SK-N-SH treated with all-trans-retinoic acid at 6 μM for 48 hours (cell line): ENCODE measurements around the gene UBXN6.

Source experiments
- ATAC-seq: fragments of 200-7000 bp; cut with Tn5 transposase; 3 replicates; pipeline ENCODE4 v1.9.1; 2020; ENCODE audit warnings: mild to moderate bottlenecking, moderate library complexity
- ARNTL ChIP-seq: fragments of 450-650 bp; formaldehyde crosslinking; IDR thresholded peaks from 2 replicates; pipeline ENCODE4 v1.5.0; 2020; ENCODE audit warnings: low read depth, mild to moderate bottlenecking, moderate library complexity, borderline replicate concordance
- CREB5 ChIP-seq: fragments of 250-450 bp; sonication (Bioruptor Pico); IDR thresholded peaks from 2 replicates; pipeline ENCODE4 v1.5.1; 2020; ENCODE audit warnings: low read depth, mild to moderate bottlenecking, moderate library complexity
- CSDC2 ChIP-seq: fragments of 250-450 bp; sonication (Bioruptor Pico); IDR thresholded peaks from 2 replicates; pipeline ENCODE4 v1.5.0; 2020; ENCODE audit warnings: mild to moderate bottlenecking, moderate library complexity
- ESRRG ChIP-seq: fragments of 250-450 bp; sonication (Bioruptor Pico); IDR thresholded peaks from 2 replicates; pipeline ENCODE4 v1.6.1; 2021; ENCODE audit warnings: mild to moderate bottlenecking
- GLIS3 ChIP-seq: fragments of 250-450 bp; sonication (Bioruptor Pico); IDR thresholded peaks from 2 replicates; pipeline ENCODE4 v1.5.0; 2020; ENCODE audit warnings: mild to moderate bottlenecking, moderate library complexity
- ISL1 ChIP-seq: fragments of 250-450 bp; sonication (Bioruptor Pico); IDR thresholded peaks from 2 replicates; pipeline ENCODE4 v2.1.2; 2022; ENCODE audit warnings: mild to moderate bottlenecking, moderate library complexity
- OSR1 ChIP-seq: fragments of 250-450 bp; sonication (Bioruptor Pico); IDR thresholded peaks from 2 replicates; pipeline ENCODE4 v1.8.0; 2022; ENCODE audit warnings: moderate library complexity, mild to moderate bottlenecking, inconsistent platforms
- PATZ1 ChIP-seq: fragments of 250-450 bp; sonication (Bioruptor Pico); IDR thresholded peaks from 2 replicates; pipeline ENCODE4 v1.8.0; 2020; ENCODE audit warnings: mild to moderate bottlenecking, moderate library complexity, borderline replicate concordance
- POU6F1 ChIP-seq: fragments of 250-450 bp; sonication (Bioruptor Pico); IDR thresholded peaks from 2 replicates; pipeline ENCODE4 v1.8.0; 2021; ENCODE audit warnings: low read depth, mild to moderate bottlenecking, moderate library complexity, borderline replicate concordance
- PPARA ChIP-seq: fragments of 250-450 bp; sonication (Bioruptor Pico); IDR thresholded peaks from 2 replicates; pipeline ENCODE4 v1.5.0; 2020; ENCODE audit warnings: mild to moderate bottlenecking, borderline replicate concordance
- RARB ChIP-seq: fragments of 250-450 bp; sonication (Bioruptor Pico); IDR thresholded peaks from 2 replicates; pipeline ENCODE4 v1.8.0; 2021; ENCODE audit warnings: mild to moderate bottlenecking, moderate library complexity
- TOX ChIP-seq: fragments of 250-450 bp; sonication (Bioruptor Pico); IDR thresholded peaks from 2 replicates; pipeline ENCODE4 v1.8.0; 2021; ENCODE audit warnings: mild to moderate bottlenecking, moderate library complexity, borderline replicate concordance
- ZC3H10 ChIP-seq: fragments of 250-450 bp; sonication (Bioruptor Pico); IDR thresholded peaks from 2 replicates; pipeline ENCODE4 v1.5.1; 2021; ENCODE audit warnings: mild to moderate bottlenecking, moderate library complexity
- ZFP3 ChIP-seq: fragments of 250-450 bp; sonication (Bioruptor Pico); IDR thresholded peaks from 2 replicates; pipeline ENCODE4 v1.5.0; 2020; ENCODE audit warnings: mild to moderate bottlenecking, moderate library complexity
- ZNF565 ChIP-seq: fragments of 450-650 bp; formaldehyde crosslinking; conservative IDR thresholded peaks from 2 replicates; pipeline ENCODE4 v1.5.0; 2020; ENCODE audit warnings: low read depth, mild to moderate bottlenecking, moderate library complexity
- ZNF70 ChIP-seq: fragments of 450-650 bp; formaldehyde crosslinking; IDR thresholded peaks from 2 replicates; pipeline ENCODE4 v1.5.0; 2020; ENCODE audit warnings: mild to moderate bottlenecking, moderate library complexity
- ZNF8 ChIP-seq: fragments of 450-650 bp; formaldehyde crosslinking; IDR thresholded peaks from 2 replicates; pipeline ENCODE4 v1.5.0; 2020; ENCODE audit warnings: mild to moderate bottlenecking, moderate library complexity
- TF ChIP-seq, protein P1 (sequence below): fragments of 250-450 bp; sonication (Bioruptor Pico); IDR thresholded peaks from 2 replicates; pipeline ENCODE4 v1.5.0; 2020; ENCODE audit warnings: mild to moderate bottlenecking, moderate library complexity

Gene UBXN6

GRCh38 chr19:4496304-4496703, 38.7 kb upstream of the UBXN6 start:
- TF ChIP-seq ZFP3 (CRISPR knock-in tag): no peak
- TF ChIP-seq GLIS3 (CRISPR knock-in tag): no peak
- no peak for TF ChIP-seq ARNTL
- no peak for TF ChIP-seq ZC3H10 (CRISPR knock-in tag)
- ATAC-seq: no peak

- ATAC-seq: no peak
- TF ChIP-seq ZNF8 (CRISPR knock-in tag) (no peak), CREB5 (CRISPR knock-in tag) (no peak), ZNF565 (CRISPR knock-in tag) (no peak), ESRRG (CRISPR knock-in tag) (no peak), POU6F1 (CRISPR knock-in tag) (no peak), RARB (CRISPR knock-in tag) (no peak)
These were observed 37.9 kb upstream of the UBXN6 start for GRCh38 chr19:4495471-4495870.

DNA sequence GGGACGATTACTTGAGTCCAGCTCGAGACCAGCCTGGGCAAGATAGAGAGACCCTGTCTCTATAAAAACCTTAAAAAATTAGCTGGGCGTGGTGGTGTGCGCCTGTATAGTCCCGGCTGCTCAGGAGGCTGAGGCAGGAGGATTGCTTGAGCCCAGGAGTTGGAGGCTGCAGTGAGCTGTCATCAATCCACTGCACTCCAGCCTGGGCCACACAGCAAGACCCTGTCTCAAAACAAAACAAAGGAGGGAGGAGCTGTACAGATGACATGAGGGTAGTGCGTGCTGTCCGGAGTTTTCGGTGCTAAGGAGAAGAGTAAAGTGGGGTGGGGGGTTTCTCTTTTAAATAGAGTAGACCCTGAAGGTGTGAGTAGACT, 37.1 kb upstream of the UBXN6 start:
- TF ChIP-seq POU6F1 (CRISPR knock-in tag) (no peak), ZFP3 (CRISPR knock-in tag) (no peak), ZNF565 (CRISPR knock-in tag) (no peak), CREB5 (CRISPR knock-in tag) (no peak), CSDC2 (CRISPR knock-in tag) (no peak), ARNTL (no peak), ISL1 (CRISPR knock-in tag) (no peak), GLIS3 (CRISPR knock-in tag) (no peak), OSR1 (CRISPR knock-in tag) (no peak), ZC3H10 (CRISPR knock-in tag) (no peak), ZNF8 (CRISPR knock-in tag) (no peak), RARB (CRISPR knock-in tag) (no peak), TOX (CRISPR knock-in tag) (no peak)
- TF ChIP-seq, protein P1, sequence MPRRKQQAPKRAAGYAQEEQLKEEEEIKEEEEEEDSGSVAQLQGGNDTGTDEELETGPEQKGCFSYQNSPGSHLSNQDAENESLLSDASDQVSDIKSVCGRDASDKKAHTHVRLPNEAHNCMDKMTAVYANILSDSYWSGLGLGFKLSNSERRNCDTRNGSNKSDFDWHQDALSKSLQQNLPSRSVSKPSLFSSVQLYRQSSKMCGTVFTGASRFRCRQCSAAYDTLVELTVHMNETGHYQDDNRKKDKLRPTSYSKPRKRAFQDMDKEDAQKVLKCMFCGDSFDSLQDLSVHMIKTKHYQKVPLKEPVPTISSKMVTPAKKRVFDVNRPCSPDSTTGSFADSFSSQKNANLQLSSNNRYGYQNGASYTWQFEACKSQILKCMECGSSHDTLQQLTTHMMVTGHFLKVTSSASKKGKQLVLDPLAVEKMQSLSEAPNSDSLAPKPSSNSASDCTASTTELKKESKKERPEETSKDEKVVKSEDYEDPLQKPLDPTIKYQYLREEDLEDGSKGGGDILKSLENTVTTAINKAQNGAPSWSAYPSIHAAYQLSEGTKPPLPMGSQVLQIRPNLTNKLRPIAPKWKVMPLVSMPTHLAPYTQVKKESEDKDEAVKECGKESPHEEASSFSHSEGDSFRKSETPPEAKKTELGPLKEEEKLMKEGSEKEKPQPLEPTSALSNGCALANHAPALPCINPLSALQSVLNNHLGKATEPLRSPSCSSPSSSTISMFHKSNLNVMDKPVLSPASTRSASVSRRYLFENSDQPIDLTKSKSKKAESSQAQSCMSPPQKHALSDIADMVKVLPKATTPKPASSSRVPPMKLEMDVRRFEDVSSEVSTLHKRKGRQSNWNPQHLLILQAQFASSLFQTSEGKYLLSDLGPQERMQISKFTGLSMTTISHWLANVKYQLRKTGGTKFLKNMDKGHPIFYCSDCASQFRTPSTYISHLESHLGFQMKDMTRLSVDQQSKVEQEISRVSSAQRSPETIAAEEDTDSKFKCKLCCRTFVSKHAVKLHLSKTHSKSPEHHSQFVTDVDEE (CRISPR knock-in tag): no peak
- ATAC-seq: no peak

DNA sequence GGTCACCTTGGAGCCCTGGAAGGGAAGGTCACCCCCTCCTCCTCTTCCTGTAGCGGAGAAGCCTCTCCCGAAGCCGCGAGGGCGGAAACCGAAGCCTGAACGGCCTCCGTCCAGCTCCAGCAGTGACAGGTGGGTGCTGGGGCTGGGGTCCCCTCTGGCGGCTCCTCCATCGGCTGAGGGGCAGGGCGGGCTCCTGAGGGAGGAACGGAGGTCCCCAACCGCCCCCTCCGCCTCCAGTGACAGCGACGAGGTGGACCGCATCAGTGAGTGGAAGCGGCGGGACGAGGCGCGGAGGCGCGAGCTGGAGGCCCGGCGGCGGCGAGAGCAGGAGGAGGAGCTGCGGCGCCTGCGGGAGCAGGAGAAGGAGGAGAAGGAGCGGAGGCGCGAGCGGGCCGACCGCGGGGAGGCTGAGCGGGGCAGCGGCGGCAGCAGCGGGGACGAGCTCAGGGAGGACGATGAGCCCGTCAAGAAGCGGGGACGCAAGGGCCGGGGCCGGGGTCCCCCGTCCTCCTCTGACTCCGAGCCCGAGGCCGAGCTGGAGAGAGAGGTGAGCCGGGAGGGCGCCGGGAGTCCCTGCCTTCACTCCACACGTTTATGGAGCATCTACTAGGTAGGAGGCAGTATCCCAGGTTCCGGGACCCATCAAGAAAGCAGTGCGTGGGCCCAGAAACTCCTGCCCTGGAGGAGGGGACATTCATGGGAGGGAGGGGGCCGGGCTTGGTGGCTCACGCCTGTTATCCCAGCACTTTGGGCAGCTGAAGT, 36.5 kb upstream of the UBXN6 start:
- ATAC-seq: no peak
- no peak for TF ChIP-seq ZNF70 (CRISPR knock-in tag)
- no peak for TF ChIP-seq ZC3H10 (CRISPR knock-in tag)
- no peak for TF ChIP-seq PATZ1 (CRISPR knock-in tag)
- TF ChIP-seq, protein P1 (CRISPR knock-in tag): no peak
- TF ChIP-seq PPARA (CRISPR knock-in tag): no peak
- no peak for TF ChIP-seq ZNF565 (CRISPR knock-in tag)
- no peak for TF ChIP-seq ISL1 (CRISPR knock-in tag)
- TF ChIP-seq ZFP3 (CRISPR knock-in tag): no peak
- TF ChIP-seq ZNF8 (CRISPR knock-in tag): no peak
- TF ChIP-seq CSDC2 (CRISPR knock-in tag): no peak
